Mesenchymal stem cell (in vitro differentiated cells and primary cell): ENCODE data around the gene U2SURP.
A peak's percentile ranks its signal among the peaks of the same experiment; 100 is the strongest.
"Not testable (repeated sequence)": the region's sequence is repeated elsewhere in the genome, so short reads cannot be mapped to it uniquely, and the experiment has no call there.

Source experiments
- DNase-seq: peaks from one replicate; pipeline ENCODE4 v3.0.0-alpha.2; 2013
- H2AFZ ChIP-seq: one replicate; pipeline ENCODE4 v1.6.1; 2013; ENCODE audit warnings: low read depth, mild to moderate bottlenecking, control low read depth, inconsistent platforms, low read length, moderate library complexity
- H2AK5ac ChIP-seq: 2 replicates; pipeline ENCODE4 v1.6.1; 2013; ENCODE audit warnings: low read length, moderate library complexity, mild to moderate bottlenecking, inconsistent platforms; ENCODE audit not compliant: severe bottlenecking
- H2BK120ac ChIP-seq: one replicate; pipeline ENCODE4 v1.6.1; 2013; ENCODE audit warnings: low read depth, mild to moderate bottlenecking, inconsistent platforms, low read length, moderate library complexity
- H2BK12ac ChIP-seq, 2 experiments: one replicate each; pipeline ENCODE4 v1.6.1; 2013; ENCODE audit warnings: inconsistent platforms in 2 of 2, low read length in 2 of 2, mild to moderate bottlenecking in 2 of 2, moderate library complexity in 2 of 2, control low read depth in 1 of 2
- H2BK15ac ChIP-seq: one replicate; pipeline ENCODE4 v1.6.1; 2013; ENCODE audit warnings: mild to moderate bottlenecking, low read depth, inconsistent platforms; ENCODE audit not compliant: poor library complexity, severe bottlenecking
- H2BK5ac ChIP-seq: 2 replicates; pipeline ENCODE4 v1.6.1; 2013; ENCODE audit warnings: low read depth, mild to moderate bottlenecking, low read length, control low read depth, inconsistent platforms; ENCODE audit not compliant: poor library complexity, severe bottlenecking
- H3K14ac ChIP-seq, 2 experiments: one replicate each; pipeline ENCODE4 v1.6.1; 2013; ENCODE audit warnings: inconsistent platforms in 2 of 2, low read length in 2 of 2, control low read depth in 1 of 2, mild to moderate bottlenecking in 1 of 2, moderate library complexity in 1 of 2
- H3K18ac ChIP-seq, 2 experiments: one replicate each; pipeline ENCODE4 v1.6.1; 2013; ENCODE audit warnings: inconsistent platforms in 2 of 2, low read length in 2 of 2, control low read depth in 1 of 2, low read depth in 1 of 2, mild to moderate bottlenecking in 1 of 2
- H3K23ac ChIP-seq, 2 experiments: one replicate each; pipeline ENCODE4 v1.6.1; 2013; ENCODE audit warnings: inconsistent platforms in 2 of 2, low read length in 2 of 2, mild to moderate bottlenecking in 2 of 2, moderate library complexity in 2 of 2, control low read depth in 1 of 2
- H3K27ac ChIP-seq: 2 replicates; pipeline ENCODE4 v1.5.1; 2013; ENCODE audit warnings: mild to moderate bottlenecking, moderate library complexity, low read length, control low read depth, inconsistent platforms; ENCODE audit not compliant: poor library complexity, severe bottlenecking
- H3K27me3 ChIP-seq, 2 experiments: 2 replicates each; pipeline versions ENCODE4 v1.6.1 to v1.7.0; 2013; ENCODE audit warnings: low read length in 2 of 2, mild to moderate bottlenecking in 2 of 2, moderate library complexity in 2 of 2, control low read depth in 1 of 2, inconsistent platforms in 1 of 2; ENCODE audit not compliant: control insufficient read depth in 1 of 2, insufficient read depth in 1 of 2
- H3K36me3 ChIP-seq, 2 experiments: 2 replicates each; pipeline versions ENCODE4 v1.6.1 to v1.7.0; 2013; ENCODE audit warnings: low read length in 2 of 2, control low read depth in 1 of 2, inconsistent platforms in 1 of 2, low read depth in 1 of 2, mild to moderate bottlenecking in 1 of 2; ENCODE audit not compliant: insufficient read depth in 2 of 2, control insufficient read depth in 1 of 2
- H3K4ac ChIP-seq, 2 experiments: one replicate each; pipeline ENCODE4 v1.6.1; 2013; ENCODE audit warnings: inconsistent platforms in 2 of 2, low read length in 2 of 2, mild to moderate bottlenecking in 2 of 2, moderate library complexity in 2 of 2, control low read depth in 1 of 2, low read depth in 1 of 2
- H3K4me1 ChIP-seq: 2 replicates; pipeline ENCODE4 v1.6.1; 2013; ENCODE audit warnings: low read depth, low read length, control low read depth; ENCODE audit not compliant: control insufficient read depth, insufficient read depth
- H3K4me2 ChIP-seq: 2 replicates; pipeline ENCODE4 v1.6.1; 2013; ENCODE audit warnings: low read length, mild to moderate bottlenecking, inconsistent platforms; ENCODE audit not compliant: poor library complexity, severe bottlenecking
- H3K4me3 ChIP-seq, 2 experiments: 2 replicates each; pipeline versions ENCODE4 v1.5.1 to v1.7.0; 2013; ENCODE audit warnings: low read length in 2 of 2, mild to moderate bottlenecking in 2 of 2, control low read depth in 1 of 2, low read depth in 1 of 2; ENCODE audit not compliant: insufficient read depth in 1 of 2
- H3K79me1 ChIP-seq: replicated peaks from 2 replicates; pipeline ENCODE4 v1.6.1; 2013; ENCODE audit warnings: mild to moderate bottlenecking, control low read depth, low read length, inconsistent platforms; ENCODE audit not compliant: poor library complexity, severe bottlenecking
- H3K9ac ChIP-seq: 2 replicates; pipeline ENCODE4 v1.7.0; 2013; ENCODE audit warnings: mild to moderate bottlenecking, low read length, moderate library complexity
- H3K9me3 ChIP-seq: 2 replicates; pipeline ENCODE4 v1.7.0; 2013; ENCODE audit warnings: mild to moderate bottlenecking, low read length; ENCODE audit not compliant: control insufficient read depth
- H4K8ac ChIP-seq: one replicate; pipeline ENCODE4 v1.6.1; 2013; ENCODE audit warnings: inconsistent platforms, mild to moderate bottlenecking, low read length, moderate library complexity
- H4K91ac ChIP-seq: one replicate; pipeline ENCODE4 v1.6.1; 2013; ENCODE audit warnings: mild to moderate bottlenecking, low read length, inconsistent platforms
- WGBS: methylation state at CpG from one replicate; pipeline ENCODE4 v1.1.7; 2013; ENCODE audit warnings: mixed read lengths; 5-methylcytosine and 5-hydroxymethylcytosine counted together

U2SURP gene

GRCh38 chr3:142987080-142987700, 14.2 kb upstream of the U2SURP start:
- Histone ChIP-seq H2BK12ac (no peak overlapping the region), H3K4me2 (no peak overlapping the region), H3K9me3 (no peaks in the 10 kb centered on the region), H2AK5ac (no peak overlapping the region), H3K4ac (no peak overlapping the region), H3K27me3 (no peaks in the 10 kb centered on the region), H3K14ac (no peak overlapping the region), H2BK15ac (no peak overlapping the region), H3K36me3 (no peaks in the 10 kb centered on the region), H3K27ac (no peak overlapping the region), H3K9ac (peak overlapping the region; percentile 58), H2AFZ (no peak overlapping the region), H4K8ac (no peak overlapping the region), H4K91ac (no peak overlapping the region), H3K4me1 (peaks cover 3% of the 10 kb centered on the region), H2BK5ac (no peak overlapping the region), H3K23ac (no peak overlapping the region), H3K18ac (no peak overlapping the region), H2BK120ac (no peak overlapping the region), H3K4me3 (no peak overlapping the region), H3K79me1 (no peaks in the 10 kb centered on the region)
- DNase-seq: peak; percentile 51
- whole genome bisulfite sequencing: 56% methylated on average over 5 of the region's 5 CpGs

- Histone ChIP-seq H3K18ac (no peak overlapping the region), H3K4me1 (peaks cover 3% of the 10 kb centered on the region), H4K8ac (no peak overlapping the region), H2BK12ac (no peak overlapping the region), H3K4me3 (no peak overlapping the region), H4K91ac (no peak overlapping the region), H3K27me3 (no peaks in the 10 kb centered on the region), H3K23ac (no peak overlapping the region), H2AK5ac (no peak overlapping the region), H3K9me3 (no peaks in the 10 kb centered on the region), H3K79me1 (no peaks in the 10 kb centered on the region), H3K36me3 (no peaks in the 10 kb centered on the region), H3K9ac (peak overlapping the region; percentile 58), H2BK15ac (no peak overlapping the region), H2BK120ac (no peak overlapping the region), H3K4ac (no peak overlapping the region), H3K27ac (no peak overlapping the region), H2BK5ac (no peak overlapping the region), H3K14ac (no peak overlapping the region), H2AFZ (no peak overlapping the region), H3K4me2 (no peak overlapping the region)
- WGBS: 46% methylated on average over 7 of the region's 7 CpGs
- peak; percentile 33 for DNase-seq
Observed at GRCh38 chr3:142987707-142988106, 13.7 kb upstream of the U2SURP start.

GRCh38 chr3:142988221-142988620, 13.1 kb upstream of the U2SURP start:
- H3K18ac ChIP-seq, H2BK15ac ChIP-seq, H3K36me3 ChIP-seq, H3K4ac ChIP-seq, H2BK5ac ChIP-seq, H4K91ac ChIP-seq, H4K8ac ChIP-seq, H3K79me1 ChIP-seq, H2AFZ ChIP-seq, H2BK12ac ChIP-seq, H3K14ac ChIP-seq, H3K27me3 ChIP-seq, DNase-seq, H3K23ac ChIP-seq, H3K9me3 ChIP-seq, H2AK5ac ChIP-seq, H3K4me2 ChIP-seq, H3K4me3 ChIP-seq, H3K27ac ChIP-seq, H3K4me1 ChIP-seq, H2BK120ac ChIP-seq: not testable (repeated sequence)
- peak overlapping the region; percentile 58 for H3K9ac ChIP-seq
- WGBS: 100% methylated on average over 1 of the region's 2 CpGs

- not testable (repeated sequence) for H2BK15ac ChIP-seq, H3K18ac ChIP-seq, H3K36me3 ChIP-seq, H2AFZ ChIP-seq, H2BK120ac ChIP-seq, H2BK12ac ChIP-seq, H3K27ac ChIP-seq, H3K79me1 ChIP-seq, H3K9ac ChIP-seq, H3K9me3 ChIP-seq, H4K91ac ChIP-seq, H3K4me3 ChIP-seq, H2AK5ac ChIP-seq, H3K23ac ChIP-seq, H3K4me2 ChIP-seq, H3K4me1 ChIP-seq, H3K27me3 ChIP-seq, H2BK5ac ChIP-seq, DNase-seq, H3K4ac ChIP-seq, H4K8ac ChIP-seq, H3K14ac ChIP-seq
- WGBS: no CpG with 5 or more reads among the region's 3 CpGs
Observed at GRCh38 chr3:142988826-142989225, 12.5 kb upstream of the U2SURP start.
